BJ (cell line): ENCODE data around the gene CDK3. TPM values are rescaled to one million over a fixed set of nuclear protein-coding genes. Genes with fewer than 3 reads are reported as not detected.
"Not testable (repeated sequence)": the region's sequence is repeated elsewhere in the genome, so short reads cannot be mapped to it uniquely, and the experiment has no call there.

ENCODE experiments used
- CTCF ChIA-PET: fragments of 350-600 bp; formaldehyde crosslinking; extraction: SDS; loops from one replicate; lab custom pipeline; 2021; ENCODE audit warnings: antibody characterized with exemption, inconsistent platforms; lab: Yijun Ruan, JAX
- POLR2A ChIA-PET: fragments of 300-600 bp; sonication (Branson Sonifier 250); formaldehyde crosslinking; extraction: SDS; loops from one replicate; lab custom pipeline; 2021; ENCODE audit warnings: antibody characterized with exemption; lab: Charles Lee
- DNase-seq: peaks from one replicate; pipeline ENCODE4 v3.0.0-alpha.2; 2011; ENCODE audit warnings: low read depth
- H3K27me3 ChIP-seq: 2 replicates; pipeline ENCODE4 v1.6.0; 2011; ENCODE audit warnings: low read length; ENCODE audit not compliant: control insufficient read depth, insufficient read depth
- H3K36me3 ChIP-seq: 2 replicates; pipeline ENCODE4 v1.5.1; 2011; ENCODE audit warnings: low read length; ENCODE audit not compliant: control insufficient read depth, insufficient read depth
- H3K4me3 ChIP-seq: 2 replicates; pipeline ENCODE4 v1.5.1; 2011; ENCODE audit warnings: low read depth, mild to moderate bottlenecking, control low read depth, low read length
- polyA plus RNA-seq: library from polyadenylated mRNA; depleted of rRNA; stranded (reverse); fragments of >200 nt; gene quantifications from 2 replicates; pipeline ENCODE4 v1.2.3, GENCODE V29; 2011
- TF ChIP-seq, protein P1 (sequence below): IDR thresholded peaks from 2 replicates; pipeline ENCODE4 v1.5.1; 2011; ENCODE audit warnings: low read depth, mild to moderate bottlenecking, control low read depth, inconsistent platforms, low read length, moderate library complexity; ENCODE audit not compliant: insufficient read depth

CDK3 gene
- polyA plus RNA-seq, 1 experiment = 5.6 TPM

DNA sequence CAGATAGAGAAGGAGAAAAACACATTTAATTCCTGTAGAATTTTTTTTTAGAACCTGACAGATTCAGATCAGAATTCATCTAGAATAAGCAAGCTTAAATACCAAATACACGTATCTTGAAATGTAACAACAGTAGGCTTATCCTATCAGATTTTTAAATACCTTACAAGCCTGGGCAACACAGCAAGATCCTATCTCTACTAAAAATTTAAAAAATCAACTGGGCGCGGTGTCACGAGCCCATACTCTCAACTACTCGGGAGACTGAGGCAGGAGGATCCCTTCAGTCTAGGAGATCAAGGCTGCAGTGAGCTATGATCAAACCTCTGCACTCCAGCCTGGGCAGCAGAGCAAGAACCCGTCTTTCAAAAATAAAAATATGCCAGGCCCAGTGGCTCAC, 35.2 kb upstream of the CDK3 start:
- ChIA-PET POLR2A (no interaction called here), CTCF (interaction anchor here (1.5 kb wide), 1 partner anchor 40 kb away, joined by 5 read pairs; no protein-coding TSS in a partner anchor)
- Histone ChIP-seq H3K4me3 (no peak overlapping the region), H3K36me3 (no peaks in the 10 kb centered on the region), H3K27me3 (no peaks in the 10 kb centered on the region)
- TF ChIP-seq, protein P1, sequence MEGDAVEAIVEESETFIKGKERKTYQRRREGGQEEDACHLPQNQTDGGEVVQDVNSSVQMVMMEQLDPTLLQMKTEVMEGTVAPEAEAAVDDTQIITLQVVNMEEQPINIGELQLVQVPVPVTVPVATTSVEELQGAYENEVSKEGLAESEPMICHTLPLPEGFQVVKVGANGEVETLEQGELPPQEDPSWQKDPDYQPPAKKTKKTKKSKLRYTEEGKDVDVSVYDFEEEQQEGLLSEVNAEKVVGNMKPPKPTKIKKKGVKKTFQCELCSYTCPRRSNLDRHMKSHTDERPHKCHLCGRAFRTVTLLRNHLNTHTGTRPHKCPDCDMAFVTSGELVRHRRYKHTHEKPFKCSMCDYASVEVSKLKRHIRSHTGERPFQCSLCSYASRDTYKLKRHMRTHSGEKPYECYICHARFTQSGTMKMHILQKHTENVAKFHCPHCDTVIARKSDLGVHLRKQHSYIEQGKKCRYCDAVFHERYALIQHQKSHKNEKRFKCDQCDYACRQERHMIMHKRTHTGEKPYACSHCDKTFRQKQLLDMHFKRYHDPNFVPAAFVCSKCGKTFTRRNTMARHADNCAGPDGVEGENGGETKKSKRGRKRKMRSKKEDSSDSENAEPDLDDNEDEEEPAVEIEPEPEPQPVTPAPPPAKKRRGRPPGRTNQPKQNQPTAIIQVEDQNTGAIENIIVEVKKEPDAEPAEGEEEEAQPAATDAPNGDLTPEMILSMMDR = no peak
- no peak for DNase-seq

DNA sequence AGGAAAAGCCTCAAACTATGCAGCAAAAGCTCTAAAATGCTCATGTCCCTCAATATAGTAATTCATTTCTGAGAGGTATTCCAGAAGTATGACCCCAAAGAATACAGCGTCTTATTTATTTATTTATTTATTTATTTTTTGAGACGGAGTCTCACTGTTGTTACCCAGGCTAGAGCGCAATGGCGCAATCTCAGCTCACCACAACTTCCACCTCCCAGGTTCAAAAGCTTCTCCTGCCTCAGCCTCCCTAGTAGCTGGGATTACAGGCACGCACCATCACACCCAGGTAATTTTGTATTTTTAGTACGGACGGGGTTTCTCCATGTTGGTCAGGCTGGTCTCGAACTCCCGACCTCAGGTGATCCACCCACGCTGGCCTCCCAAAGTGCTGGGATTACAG, 31.6 kb upstream of the CDK3 start:
- POLR2A ChIA-PET = not testable (repeated sequence)
- CTCF ChIA-PET = interaction anchor here (1.1 kb wide), 1 partner anchor 9 kb away, joined by 5 read pairs; no protein-coding TSS in a partner anchor

DNA sequence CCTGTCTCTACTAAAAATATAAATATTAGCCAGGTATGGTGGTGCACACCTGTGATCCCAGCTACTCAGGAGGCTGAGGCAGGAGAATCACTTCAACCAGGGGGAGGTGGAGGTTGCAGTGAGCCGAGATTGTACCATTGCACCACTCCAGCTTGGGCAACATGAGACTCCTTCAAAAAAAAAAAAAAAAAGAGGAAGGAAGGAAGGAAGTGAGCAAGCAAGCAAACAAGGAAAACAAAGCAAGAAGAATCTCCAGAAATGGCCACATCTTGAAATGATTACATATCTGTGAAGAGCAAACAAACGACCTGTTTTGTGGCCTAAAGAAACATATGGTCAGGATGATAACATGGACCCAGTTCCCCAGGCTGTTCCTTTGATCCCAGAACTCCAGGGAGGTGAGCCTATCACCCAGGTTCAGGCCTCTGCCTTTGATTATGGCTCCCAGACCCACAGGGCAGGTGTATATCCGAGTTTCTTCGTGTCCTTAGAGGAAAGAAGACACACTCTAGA, 30.6 kb upstream of the CDK3 start:
- no peaks in the 10 kb centered on the region for H3K27me3 ChIP-seq
- TF ChIP-seq, protein P1 = no peak
- no peak for DNase-seq
- POLR2A ChIA-PET = no interaction called here
- no peak overlapping the region for H3K4me3 ChIP-seq
- CTCF ChIA-PET = no interaction called here
- no peaks in the 10 kb centered on the region for H3K36me3 ChIP-seq

More for the DNA sequence above, 31.6 kb upstream of the CDK3 start:
- not testable (repeated sequence) for H3K27me3 ChIP-seq, H3K36me3 ChIP-seq, H3K4me3 ChIP-seq, DNase-seq

- CTCF ChIA-PET = no interaction called here
- no peaks in the 10 kb centered on the region for H3K27me3 ChIP-seq
- DNase-seq = no peak
- POLR2A ChIA-PET = no interaction called here
- no peak overlapping the region for H3K4me3 ChIP-seq
- TF ChIP-seq, protein P1 = no peak
- no peaks in the 10 kb centered on the region for H3K36me3 ChIP-seq
Observed at GRCh38 chr17:75970626-75971025, 30.0 kb upstream of the CDK3 start.

GRCh38 chr17:75975187-75975586, 25.5 kb upstream of the CDK3 start:
- H3K36me3 ChIP-seq, DNase-seq, POLR2A ChIA-PET, H3K27me3 ChIP-seq, H3K4me3 ChIP-seq, CTCF ChIA-PET: not testable (repeated sequence)

GRCh38 chr17:75975757-75976174, 24.9 kb upstream of the CDK3 start:
- Histone ChIP-seq H3K36me3 (no peaks in the 10 kb centered on the region), H3K27me3 (no peaks in the 10 kb centered on the region), H3K4me3 (no peak overlapping the region)
- POLR2A ChIA-PET = no interaction called here
- no peak for DNase-seq
- CTCF ChIA-PET = no interaction called here
- TF ChIP-seq, protein P1 = no peak
